Measurements from ENCODE around the gene CPLX4. TPM values are rescaled to one million over a fixed set of nuclear protein-coding genes. Genes with fewer than 3 reads are reported as not detected.

CPLX4 gene
- total RNA-seq, 1 donor from 2014 or later, result 2.2 TPM

- peak within 1 kb of the TSS; percentile 66 for H3K27ac ChIP-seq
- no peaks in the 10 kb centered on the region for H3K9me3 Mint-ChIP-seq
- H3K4me3 Mint-ChIP-seq, result peak within 1 kb of the TSS; percentile 99
- peaks cover 16% of the 10 kb centered on the region for H3K27me3 ChIP-seq
- peaks cover 8% of the 10 kb centered on the region for H3K36me3 Mint-ChIP-seq
- H3K4me1 Mint-ChIP-seq, result peaks cover 16% of the 10 kb centered on the region
- H3K9me3 ChIP-seq (ENCODE audit: low read depth), result no peaks in the 10 kb centered on the region
- H3K4me1 ChIP-seq, result peaks cover 65% of the 10 kb centered on the region
- H3K27me3 Mint-ChIP-seq (ENCODE audit: insufficient read depth, low read depth), result peaks cover 4% of the 10 kb centered on the region
- H3F3A ChIP-seq (ENCODE audit: low read depth), result peaks cover 6% of the 10 kb centered on the region
- H3K36me3 ChIP-seq, result peaks cover 24% of the 10 kb centered on the region
- peak within 1 kb of the TSS; percentile 93 for H3K4me2 ChIP-seq
- H3K9ac ChIP-seq, result peak within 1 kb of the TSS; percentile 86
- peak within 1 kb of the TSS; percentile 84 for H3K4me3 ChIP-seq
- peak within 1 kb of the TSS; percentile 98 for H3K27ac Mint-ChIP-seq
- TF ChIP-seq EZH2 (IDR thresholded peaks at IDR 0.05), result no peak
- no peak for TF ChIP-seq EZH2phosphoT487 (IDR thresholded peaks at IDR 0.05)
- no peak for TF ChIP-seq CTCF (IDR thresholded peaks at IDR 0.05)
- DNase-seq (ENCODE audit: low spot score), result peak; percentile 99
- peaks cover 41% of the 10 kb centered on the region for H4K20me1 ChIP-seq (ENCODE audit: low read depth)
- peak within 1 kb of the TSS; percentile 31 for H2AFZ ChIP-seq (replicated peaks)
- peaks cover 58% of the 10 kb centered on the region for H3K79me2 ChIP-seq (ENCODE audit: low read depth)
Measured at GRCh38 chr18:59358712-59359575, 40.5 kb upstream of the CPLX4 start, which contains the start of gene LMAN1. LMAN1 (minus strand) TSS chr18:59359265; CDS start chr18:59359244, 21 bp downstream.

GRCh38 chr18:59358414-59358711 is 39.9 kb upstream of the CPLX4 start:
- H3K27ac ChIP-seq, result peak overlapping the region; percentile 66
- Mint-ChIP-seq H3K9me3 (no peaks in the 10 kb centered on the region), H3K27me3 (ENCODE audit: insufficient read depth, low read depth) (peaks cover 4% of the 10 kb centered on the region), H3K36me3 (peaks cover 9% of the 10 kb centered on the region), H3K27ac (peak overlapping the region; percentile 98), H3K4me3 (peak overlapping the region; percentile 99), H3K4me1 (peaks cover 16% of the 10 kb centered on the region)
- peaks cover 30% of the 10 kb centered on the region for H3K36me3 ChIP-seq
- TF ChIP-seq EZH2 (IDR thresholded peaks at IDR 0.05) (no peak), CTCF (IDR thresholded peaks at IDR 0.05) (no peak), EZH2phosphoT487 (IDR thresholded peaks at IDR 0.05) (no peak)
- peaks cover 6% of the 10 kb centered on the region for H3F3A ChIP-seq (ENCODE audit: low read depth)
- peaks cover 15% of the 10 kb centered on the region for H3K27me3 ChIP-seq
- H3K4me1 ChIP-seq, result peaks cover 68% of the 10 kb centered on the region
- no peaks in the 10 kb centered on the region for H3K9me3 ChIP-seq (ENCODE audit: low read depth)
- no peak for DNase-seq (ENCODE audit: low spot score)
- peak overlapping the region; percentile 84 for H3K4me3 ChIP-seq
- peaks cover 46% of the 10 kb centered on the region for H4K20me1 ChIP-seq (ENCODE audit: low read depth)
- H3K9ac ChIP-seq, result peak overlapping the region; percentile 86
- H3K79me2 ChIP-seq (ENCODE audit: low read depth), result peaks cover 64% of the 10 kb centered on the region
- no peak overlapping the region for H2AFZ ChIP-seq (replicated peaks)
- peak overlapping the region; percentile 93 for H3K4me2 ChIP-seq

- Histone ChIP-seq H3K4me2 (peak overlapping the region; percentile 93), H3K79me2 (ENCODE audit: low read depth) (peaks cover 68% of the 10 kb centered on the region), H3K9me3 (ENCODE audit: low read depth) (no peaks in the 10 kb centered on the region), H3F3A (ENCODE audit: low read depth) (peaks cover 5% of the 10 kb centered on the region), H3K9ac (peak overlapping the region; percentile 86), H2AFZ (replicated peaks) (no peak overlapping the region), H3K36me3 (peaks cover 34% of the 10 kb centered on the region), H3K27ac (no peak overlapping the region), H3K27me3 (peaks cover 15% of the 10 kb centered on the region), H4K20me1 (ENCODE audit: low read depth) (peaks cover 50% of the 10 kb centered on the region), H3K4me3 (peak overlapping the region; percentile 84), H3K4me1 (peaks cover 68% of the 10 kb centered on the region)
- peaks cover 16% of the 10 kb centered on the region for H3K4me1 Mint-ChIP-seq
- DNase-seq (ENCODE audit: low spot score), result peak; percentile 13
- peak overlapping the region; percentile 99 for H3K4me3 Mint-ChIP-seq
- no peaks in the 10 kb centered on the region for H3K9me3 Mint-ChIP-seq
- H3K27ac Mint-ChIP-seq, result peak overlapping the region; percentile 98
- H3K36me3 Mint-ChIP-seq, result peaks cover 13% of the 10 kb centered on the region
- TF ChIP-seq CTCF (IDR thresholded peaks at IDR 0.05) (no peak), EZH2phosphoT487 (IDR thresholded peaks at IDR 0.05) (no peak), EZH2 (IDR thresholded peaks at IDR 0.05) (no peak)
- peaks cover 4% of the 10 kb centered on the region for H3K27me3 Mint-ChIP-seq (ENCODE audit: insufficient read depth, low read depth)
Measured at GRCh38 chr18:59357928-59358327, 39.5 kb upstream of the CPLX4 start.
